Endothelial cell of umbilical vein (primary cell): ENCODE results near the gene PEMT. TPM values are rescaled to one million over a fixed set of nuclear protein-coding genes. Genes with fewer than 3 reads are reported as not detected.

Experiments
- BruUV-seq: library from RNA; stranded (reverse); fragments of 400-500 nt; replicated peaks from 2 replicates; lab custom pipeline; 2021; lab: Mats Ljungman, UMichigan
- CTCF ChIA-PET: fragments of 300-600, 350-600 bp; sonication (Branson Sonifier 250); formaldehyde crosslinking; loops from one replicate; lab custom pipeline; 2021; ENCODE audit warnings: antibody characterized with exemption, inconsistent platforms; lab: Charles Lee
- POLR2A ChIA-PET: fragments of 300-600, 350-600 bp; sonication (Branson Sonifier 250); formaldehyde crosslinking; loops from one replicate; lab custom pipeline; 2021; ENCODE audit warnings: antibody characterized with exemption, inconsistent platforms; lab: Charles Lee
- DNase-seq: peaks from one replicate; pipeline ENCODE4 v3.0.0-alpha.2; 2011; ENCODE audit warnings: low read depth, low spot score
- FAIRE-seq: peaks from 2 replicates; lab custom pipeline; 2011; peaks lifted over from hg19 to GRCh38; lab: Jason Lieb, UNC
- H2AFZ ChIP-seq: 2 replicates; pipeline ENCODE4 v1.6.0; 2012; ENCODE audit warnings: low read depth, low read length, control low read depth, inconsistent platforms
- H3K27ac ChIP-seq: 2 replicates; pipeline ENCODE4 v1.5.1; 2011; ENCODE audit warnings: low read depth, mild to moderate bottlenecking, control low read depth, low read length, moderate library complexity; ENCODE audit not compliant: insufficient read depth
- H3K27me3 ChIP-seq, 2 experiments: 2 replicates each; pipeline versions ENCODE4 v1.6.0 to v1.6.1; 2011; ENCODE audit warnings: low read length in 2 of 2, mixed read lengths in 1 of 2; ENCODE audit not compliant: control insufficient read depth in 2 of 2, insufficient read depth in 2 of 2
- H3K36me3 ChIP-seq, 2 experiments: 2 replicates in 1 of 2; 3 replicates in 1 of 2; pipeline ENCODE4 v1.5.1; 2011; ENCODE audit warnings: low read length in 2 of 2, mild to moderate bottlenecking in 1 of 2, moderate library complexity in 1 of 2; ENCODE audit not compliant: control insufficient read depth in 2 of 2, insufficient read depth in 2 of 2; ENCODE audit errors: extremely low read depth in 1 of 2
- H3K4me1 ChIP-seq: 3 replicates; pipeline ENCODE4 v1.5.1; 2011; ENCODE audit warnings: mild to moderate bottlenecking, low read length; ENCODE audit not compliant: control insufficient read depth, insufficient read depth; ENCODE audit errors: extremely low read depth
- H3K4me2 ChIP-seq: 2 replicates; pipeline ENCODE4 v1.6.1; 2011; ENCODE audit warnings: low read length, control low read depth, mixed read lengths; ENCODE audit not compliant: insufficient read depth
- H3K4me3 ChIP-seq, 3 experiments: fragments of 200-600 bp in 1 of 3; sonication (generic), shearing (Covaris generic) in 1 of 3; replicated peaks in 1 of 3; 2 replicates each; pipeline ENCODE4 v1.5.1; 2011 to 2016; ENCODE audit warnings: control low read depth in 3 of 3, low read length in 3 of 3, mild to moderate bottlenecking in 2 of 3, inconsistent platforms in 1 of 3, low read depth in 1 of 3, moderate library complexity in 1 of 3; ENCODE audit not compliant: insufficient read depth in 1 of 3
- H3K79me2 ChIP-seq: 2 replicates; pipeline ENCODE4 v1.6.0; 2012; ENCODE audit warnings: low read length, inconsistent platforms; ENCODE audit not compliant: control insufficient read depth, insufficient read depth
- H3K9ac ChIP-seq: replicated peaks from 2 replicates; pipeline ENCODE3; 2011; ENCODE audit warnings: low read length, control low read depth; ENCODE audit not compliant: insufficient read depth; ENCODE audit errors: extremely low read depth
- H3K9me1 ChIP-seq: replicated peaks from 3 replicates; pipeline ENCODE4 v1.6.0; 2011; ENCODE audit warnings: mild to moderate bottlenecking, low read length; ENCODE audit not compliant: control insufficient read depth, insufficient read depth; ENCODE audit errors: extremely low read depth
- H3K9me3 ChIP-seq: replicated peaks from 2 replicates; pipeline ENCODE4 v1.5.1; 2012; ENCODE audit warnings: low read length, inconsistent platforms; ENCODE audit not compliant: control insufficient read depth, insufficient read depth
- H4K20me1 ChIP-seq: replicated peaks from 2 replicates; pipeline ENCODE3; 2011; ENCODE audit warnings: mild to moderate bottlenecking, low read length; ENCODE audit not compliant: control insufficient read depth, insufficient read depth; ENCODE audit errors: extremely low read depth
- CTCF ChIP-seq, 2 donors: IDR thresholded peaks; 1 replicate in 1 of 2; 2 replicates in 1 of 2; pipeline ENCODE4 v1.5.1; 2011; ENCODE audit warnings: low read length in 2 of 2, mild to moderate bottlenecking in 2 of 2, moderate library complexity in 2 of 2, control low read depth in 1 of 2, inconsistent platforms in 1 of 2, low read depth in 1 of 2; ENCODE audit not compliant: insufficient read depth in 1 of 2; ENCODE audit errors: extremely low read depth in 1 of 2
- EZH2 ChIP-seq: IDR thresholded peaks from 2 replicates; pipeline ENCODE4 v1.6.1; 2012; ENCODE audit warnings: borderline replicate concordance, low read depth, mild to moderate bottlenecking, moderate library complexity, low read length, inconsistent platforms; ENCODE audit not compliant: severe bottlenecking
- FOS ChIP-seq: IDR thresholded peaks from 2 replicates; pipeline ENCODE4 v1.6.1; 2011; ENCODE audit warnings: mild to moderate bottlenecking, low read length, moderate library complexity, borderline replicate concordance; ENCODE audit not compliant: insufficient read depth
- GATA2 ChIP-seq: IDR thresholded peaks from 2 replicates; pipeline ENCODE4 v1.7.0; 2011; ENCODE audit warnings: low read depth, mild to moderate bottlenecking, moderate library complexity, mixed read lengths, low read length; ENCODE audit not compliant: insufficient read length, insufficient read depth
- JUN ChIP-seq: IDR thresholded peaks from 2 replicates; pipeline ENCODE4 v1.6.1; 2011; ENCODE audit warnings: borderline replicate concordance, low read depth; ENCODE audit not compliant: insufficient read length, insufficient read depth
- MYC ChIP-seq: IDR thresholded peaks from one replicate; pipeline ENCODE4 v1.6.1; 2011; ENCODE audit warnings: mild to moderate bottlenecking, low read depth, low read length
- POLR2A ChIP-seq: IDR thresholded peaks from 2 replicates; pipeline ENCODE4 v1.6.1; 2012; ENCODE audit warnings: low read depth, mild to moderate bottlenecking, control low read depth, low read length
- POLR2AphosphoS5 ChIP-seq: IDR thresholded peaks from 2 replicates; pipeline ENCODE4 v1.6.1; 2012; ENCODE audit warnings: low read depth, mild to moderate bottlenecking, control low read depth, low read length, moderate library complexity; ENCODE audit not compliant: insufficient read depth
- dilution Hi-C: fragments of 300-500 bp; cut with MboI; formaldehyde crosslinking; loops from one replicate; pipeline ENCODE4 v1.15.0; 2019; ENCODE audit warnings: low sequenced_read_pairs; ENCODE audit not compliant: extremely low pct_ligation_motif_present
- intact Hi-C: fragments of 100-400 bp; cut with micrococcal nuclease; formaldehyde crosslinking; loops from one replicate; pipeline ENCODE4 v1.10.0; 2022
- polyA plus RNA-seq, 4 experiments: library from polyadenylated mRNA; depleted of rRNA in 3 of 4; stranded (reverse) in 3 of 4; unstranded in 1 of 4; fragments of >200 nt; gene quantifications; 2 replicates each; pipeline versions ENCODE4 v1.2.1 to v1.2.3, GENCODE V29; 2011 to 2012; ENCODE audit warnings: missing spikeins in 1 of 4
- total RNA-seq: library from RNA; stranded (reverse); gene quantifications from 2 replicates; pipeline ENCODE4 v1.2.3, GENCODE V29; 2021
- TF ChIP-seq, protein P1 (sequence below): IDR thresholded peaks from 2 replicates; pipeline ENCODE4 v1.6.1; 2011; ENCODE audit not compliant: insufficient read depth, insufficient read length

Gene PEMT
- total and polyA plus RNA-seq, 2 donors (not counting 3 experiments of a cell fraction or from before 2014, with no cell fraction given) = 35.1 to 58.4 TPM

- DNase-seq (no peak), FAIRE-seq (no peak)
- no peaks in the 10 kb centered on the region for H4K20me1 ChIP-seq
- ChIA-PET CTCF (no interaction called here), POLR2A (no interaction called here)
- no peaks in the 10 kb centered on the region for H3K9me3 ChIP-seq
- intact Hi-C loops = loop anchor here (5.0 kb wide), 1 partner anchor 57 kb away; no protein-coding TSS in a partner anchor
- H3K27ac ChIP-seq = no peak overlapping the region
- no TSS peak for BruUV-seq
- no peaks in the 10 kb centered on the region for H3K36me3 ChIP-seq
- no peak overlapping the region for H2AFZ ChIP-seq
- no peak overlapping the region for H3K4me2 ChIP-seq
- H3K9ac ChIP-seq = no peak overlapping the region
- peaks cover 35 to 45% of the 10 kb centered on the region in 2 experiments for H3K27me3 ChIP-seq
- dilution Hi-C loops = loop anchor here (10.0 kb wide), 1 partner anchor 95 kb away; no protein-coding TSS in a partner anchor
- H3K79me2 ChIP-seq = no peaks in the 10 kb centered on the region
- no peaks in the 10 kb centered on the region for H3K4me1 ChIP-seq
- no peaks in the 10 kb centered on the region for H3K9me1 ChIP-seq
- H3K4me3 ChIP-seq = no peak overlapping the region
- TF ChIP-seq FOS = no peak
- TF ChIP-seq POLR2A = no peak
- TF ChIP-seq CTCF (IDR thresholded peaks at IDR 0.05; ENCODE audit: extremely low read depth in 1 of 2, insufficient read depth in 1 of 2, low read depth in 1 of 2, low read length in 2 of 2) = no peak
- TF ChIP-seq JUN = no peak
- TF ChIP-seq, protein P1, sequence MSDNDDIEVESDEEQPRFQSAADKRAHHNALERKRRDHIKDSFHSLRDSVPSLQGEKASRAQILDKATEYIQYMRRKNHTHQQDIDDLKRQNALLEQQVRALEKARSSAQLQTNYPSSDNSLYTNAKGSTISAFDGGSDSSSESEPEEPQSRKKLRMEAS = no peak
- TF ChIP-seq EZH2 = no peak
- TF ChIP-seq MYC = no peak
- no peak for TF ChIP-seq GATA2
- TF ChIP-seq POLR2AphosphoS5 = no peak
These were observed 121.5 kb downstream of the PEMT start for GRCh38 chr17:17469996-17470395.
